ENCODE measurements around the gene OGFOD2. TPM values are rescaled to one million over a fixed set of nuclear protein-coding genes. Genes with fewer than 3 reads are reported as not detected.
A peak's percentile ranks its signal among the peaks of the same experiment; 100 is the strongest.

Gene OGFOD2
- total RNA-seq, 1 experiment from 2014 or later: 8.5 TPM

DNA sequence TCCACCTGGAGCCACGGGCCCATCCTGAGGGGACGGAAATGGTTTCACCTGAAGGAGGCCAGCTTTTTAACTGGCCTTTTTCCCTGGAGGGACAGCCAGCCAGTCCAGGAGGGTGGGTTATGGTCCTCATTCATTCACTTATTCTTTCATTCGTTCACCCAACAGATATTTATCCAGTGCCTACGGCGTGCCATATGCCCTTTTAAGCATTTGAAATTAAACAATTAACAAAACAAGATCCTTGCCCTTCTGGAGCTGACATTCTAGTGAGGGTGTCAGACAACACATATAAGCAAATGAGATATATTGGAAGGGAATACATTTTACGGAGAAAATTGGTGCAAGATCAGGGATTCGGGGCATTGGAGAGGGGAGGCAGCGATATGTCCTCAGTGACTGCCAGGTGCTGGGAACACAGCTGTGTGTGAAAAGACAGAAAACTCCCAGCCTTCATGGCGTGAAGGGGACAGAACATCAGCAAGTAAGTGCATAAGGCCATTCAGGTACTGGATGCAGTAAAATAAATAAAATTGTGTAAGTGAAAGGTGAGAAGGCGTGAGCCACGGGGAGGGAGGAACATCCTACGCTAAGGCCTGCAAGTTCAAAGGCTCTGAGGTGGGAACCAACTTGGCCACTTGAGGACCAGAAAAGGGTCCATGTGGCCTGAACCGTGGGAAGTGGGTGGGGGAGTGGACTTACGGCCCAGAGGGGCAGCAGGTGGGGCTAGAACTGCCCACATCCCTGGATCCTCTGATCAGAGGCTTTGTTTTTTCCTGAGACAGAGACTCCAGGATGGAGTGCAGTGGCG, 8.1 kb upstream of the OGFOD2 start:
- no peak overlapping the region for H3K9ac ChIP-seq (ENCODE audit: low read length)
- no peaks in the 10 kb centered on the region for H3K9me2 ChIP-seq (replicated peaks; ENCODE audit: insufficient read depth, low read length)
- no peak for DNase-seq
- no peak overlapping the region for H2AFZ ChIP-seq (ENCODE audit: low read length)
- no peaks in the 10 kb centered on the region for H3K27me3 ChIP-seq (ENCODE audit: low read length)
- no peaks in the 10 kb centered on the region for H4K20me1 ChIP-seq (ENCODE audit: insufficient read depth, low read depth, low read length)
- no peaks in the 10 kb centered on the region for H3K9me3 ChIP-seq (ENCODE audit: low read length)
- H3K4me3 ChIP-seq (ENCODE audit: low read length): no peak overlapping the region
- no peak overlapping the region for H3K4me2 ChIP-seq (ENCODE audit: low read depth, low read length, poor library complexity, severe bottlenecking)
- peaks cover 9% of the 10 kb centered on the region for H3K4me1 ChIP-seq (ENCODE audit: low read length)
- no peaks in the 10 kb centered on the region for H3K79me2 ChIP-seq (ENCODE audit: low read length)
- no peak overlapping the region for H3K27ac ChIP-seq (ENCODE audit: low read length)
- H3K36me3 ChIP-seq (ENCODE audit: insufficient read depth, low read length): no peaks in the 10 kb centered on the region

GRCh38 chr12:122968104-122968503, 6.9 kb upstream of the OGFOD2 start:
- no peaks in the 10 kb centered on the region for H3K27me3 ChIP-seq (ENCODE audit: low read length)
- H4K20me1 ChIP-seq (ENCODE audit: insufficient read depth, low read depth, low read length): no peaks in the 10 kb centered on the region
- H3K4me3 ChIP-seq (ENCODE audit: low read length): no peak overlapping the region
- no peak overlapping the region for H3K9ac ChIP-seq (ENCODE audit: low read length)
- H3K9me3 ChIP-seq (ENCODE audit: low read length): no peaks in the 10 kb centered on the region
- no peaks in the 10 kb centered on the region for H3K9me2 ChIP-seq (replicated peaks; ENCODE audit: insufficient read depth, low read length)
- H3K27ac ChIP-seq (ENCODE audit: low read length): no peak overlapping the region
- H3K4me1 ChIP-seq (ENCODE audit: low read length): peaks cover 9% of the 10 kb centered on the region
- H3K36me3 ChIP-seq (ENCODE audit: insufficient read depth, low read length): no peaks in the 10 kb centered on the region
- H2AFZ ChIP-seq (ENCODE audit: low read length): no peak overlapping the region
- no peak for DNase-seq
- H3K4me2 ChIP-seq (ENCODE audit: low read depth, low read length, poor library complexity, severe bottlenecking): no peak overlapping the region
- no peaks in the 10 kb centered on the region for H3K79me2 ChIP-seq (ENCODE audit: low read length)

GRCh38 chr12:122969676-122970075, 5.4 kb upstream of the OGFOD2 start:
- H3K27me3 ChIP-seq (ENCODE audit: low read length): no peaks in the 10 kb centered on the region
- no peak overlapping the region for H3K9ac ChIP-seq (ENCODE audit: low read length)
- no peaks in the 10 kb centered on the region for H3K36me3 ChIP-seq (ENCODE audit: insufficient read depth, low read length)
- no peaks in the 10 kb centered on the region for H4K20me1 ChIP-seq (ENCODE audit: insufficient read depth, low read depth, low read length)
- H3K9me2 ChIP-seq (replicated peaks; ENCODE audit: insufficient read depth, low read length): no peaks in the 10 kb centered on the region
- H3K4me3 ChIP-seq (ENCODE audit: low read length): no peak overlapping the region
- H2AFZ ChIP-seq (ENCODE audit: low read length): no peak overlapping the region
- H3K4me2 ChIP-seq (ENCODE audit: low read depth, low read length, poor library complexity, severe bottlenecking): no peak overlapping the region
- no peak for DNase-seq
- H3K4me1 ChIP-seq (ENCODE audit: low read length): peaks cover 16% of the 10 kb centered on the region
- no peaks in the 10 kb centered on the region for H3K79me2 ChIP-seq (ENCODE audit: low read length)
- no peaks in the 10 kb centered on the region for H3K9me3 ChIP-seq (ENCODE audit: low read length)
- no peak overlapping the region for H3K27ac ChIP-seq (ENCODE audit: low read length)

DNA sequence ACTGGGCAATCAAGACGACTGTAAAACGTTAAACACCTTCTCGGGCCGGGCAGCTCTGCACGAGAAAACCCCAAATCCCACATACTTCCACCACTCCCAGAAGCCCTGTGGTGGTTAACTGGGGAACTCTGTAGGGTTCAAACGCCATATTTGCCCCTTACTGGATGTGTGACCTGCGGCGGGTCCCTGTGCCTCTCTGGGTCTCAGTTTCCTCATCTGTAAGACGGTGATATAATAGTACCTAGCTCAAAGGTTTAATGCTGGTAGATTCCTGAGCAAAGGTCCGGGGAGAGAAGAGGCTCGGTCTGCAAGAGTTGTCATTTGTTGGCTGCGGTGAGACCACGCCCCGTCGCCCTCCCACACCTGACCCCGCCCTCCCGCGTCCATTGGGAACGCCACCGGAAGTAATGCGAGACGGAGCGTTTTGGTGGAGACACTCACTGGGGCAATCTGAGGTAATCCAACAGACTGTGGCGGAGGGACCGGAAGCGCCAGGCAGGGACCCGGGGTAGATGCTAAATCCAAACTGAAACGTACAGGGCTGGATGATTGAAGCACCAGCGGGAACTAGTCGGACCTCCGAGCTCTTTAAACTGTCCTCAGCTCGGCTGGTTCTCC, 661 bp upstream of the OGFOD2 start:
- peaks cover 24% of the 10 kb centered on the region for H3K79me2 ChIP-seq (ENCODE audit: low read length)
- H3K9me3 ChIP-seq (ENCODE audit: low read length): no peaks in the 10 kb centered on the region
- peak overlapping the region; percentile 100 for H3K9ac ChIP-seq (ENCODE audit: low read length)
- H4K20me1 ChIP-seq (ENCODE audit: insufficient read depth, low read depth, low read length): no peaks in the 10 kb centered on the region
- peak overlapping the region; percentile 100 for H3K4me2 ChIP-seq (ENCODE audit: low read depth, low read length, poor library complexity, severe bottlenecking)
- no peaks in the 10 kb centered on the region for H3K9me2 ChIP-seq (replicated peaks; ENCODE audit: insufficient read depth, low read length)
- H3K4me3 ChIP-seq (ENCODE audit: low read length): peak overlapping the region; percentile 100
- H3K27ac ChIP-seq (ENCODE audit: low read length): peak overlapping the region; percentile 94
- no peaks in the 10 kb centered on the region for H3K27me3 ChIP-seq (ENCODE audit: low read length)
- peak overlapping the region; percentile 100 for H2AFZ ChIP-seq (ENCODE audit: low read length)
- no peaks in the 10 kb centered on the region for H3K36me3 ChIP-seq (ENCODE audit: insufficient read depth, low read length)
- DNase-seq: peak; percentile 99
- peaks cover 31% of the 10 kb centered on the region for H3K4me1 ChIP-seq (ENCODE audit: low read length)

- H3K79me2 ChIP-seq (ENCODE audit: low read length): peaks cover 28% of the 10 kb centered on the region
- peak overlapping the region; percentile 100 for H3K4me2 ChIP-seq (ENCODE audit: low read depth, low read length, poor library complexity, severe bottlenecking)
- no peaks in the 10 kb centered on the region for H4K20me1 ChIP-seq (ENCODE audit: insufficient read depth, low read depth, low read length)
- peak; percentile 44 for DNase-seq
- H3K27ac ChIP-seq (ENCODE audit: low read length): peak overlapping the region; percentile 94
- no peaks in the 10 kb centered on the region for H3K27me3 ChIP-seq (ENCODE audit: low read length)
- peak overlapping the region; percentile 100 for H3K9ac ChIP-seq (ENCODE audit: low read length)
- no peaks in the 10 kb centered on the region for H3K9me3 ChIP-seq (ENCODE audit: low read length)
- no peaks in the 10 kb centered on the region for H3K36me3 ChIP-seq (ENCODE audit: insufficient read depth, low read length)
- H3K9me2 ChIP-seq (replicated peaks; ENCODE audit: insufficient read depth, low read length): no peaks in the 10 kb centered on the region
- H3K4me3 ChIP-seq (ENCODE audit: low read length): peak overlapping the region; percentile 100
- H2AFZ ChIP-seq (ENCODE audit: low read length): no peak overlapping the region
- H3K4me1 ChIP-seq (ENCODE audit: low read length): peaks cover 36% of the 10 kb centered on the region
Measured at GRCh38 chr12:122975790-122976647, 975 bp downstream of the OGFOD2 start.

GRCh38 chr12:122976648-122976975, 1.6 kb downstream of the OGFOD2 start:
- no peaks in the 10 kb centered on the region for H3K27me3 ChIP-seq (ENCODE audit: low read length)
- H3K79me2 ChIP-seq (ENCODE audit: low read length): peaks cover 34% of the 10 kb centered on the region
- no peak overlapping the region for H3K27ac ChIP-seq (ENCODE audit: low read length)
- no peaks in the 10 kb centered on the region for H3K9me2 ChIP-seq (replicated peaks; ENCODE audit: insufficient read depth, low read length)
- peak overlapping the region; percentile 100; the same call in 1 of the 2 replicates for H3K4me3 ChIP-seq (ENCODE audit: low read length)
- H3K9me3 ChIP-seq (ENCODE audit: low read length): no peaks in the 10 kb centered on the region
- no peaks in the 10 kb centered on the region for H3K36me3 ChIP-seq (ENCODE audit: insufficient read depth, low read length)
- peak overlapping the region; percentile 100 for H3K9ac ChIP-seq (ENCODE audit: low read length)
- H3K4me2 ChIP-seq (ENCODE audit: low read depth, low read length, poor library complexity, severe bottlenecking): peak overlapping the region; percentile 100
- no peak for DNase-seq
- no peak overlapping the region for H2AFZ ChIP-seq (ENCODE audit: low read length)
- 0 out of 2 replicates have a peak, but pooled peaks cover under 1% of the 10 kb centered on the region for H4K20me1 ChIP-seq (ENCODE audit: insufficient read depth, low read depth, low read length)
- peaks cover 37% of the 10 kb centered on the region for H3K4me1 ChIP-seq (ENCODE audit: low read length)

GRCh38 chr12:122977153-122977552, 2.1 kb downstream of the OGFOD2 start:
- Histone ChIP-seq H4K20me1 (ENCODE audit: insufficient read depth, low read depth, low read length) (peaks cover 6% of the 10 kb centered on the region; the same call in 1 of the 2 replicates), H2AFZ (ENCODE audit: low read length) (no peak overlapping the region), H3K4me3 (ENCODE audit: low read length) (peak overlapping the region; percentile 100; the same call in 1 of the 2 replicates), H3K27me3 (ENCODE audit: low read length) (no peaks in the 10 kb centered on the region), H3K9me2 (replicated peaks; ENCODE audit: insufficient read depth, low read length) (no peaks in the 10 kb centered on the region), H3K9me3 (ENCODE audit: low read length) (no peaks in the 10 kb centered on the region), H3K79me2 (ENCODE audit: low read length) (peaks cover 39% of the 10 kb centered on the region), H3K36me3 (ENCODE audit: insufficient read depth, low read length) (0 out of 2 replicates have a peak, but pooled peaks cover 5% of the 10 kb centered on the region), H3K4me2 (ENCODE audit: low read depth, low read length, poor library complexity, severe bottlenecking) (peak overlapping the region; percentile 100), H3K27ac (ENCODE audit: low read length) (no peak overlapping the region), H3K4me1 (ENCODE audit: low read length) (peaks cover 43% of the 10 kb centered on the region), H3K9ac (ENCODE audit: low read length) (peak overlapping the region; percentile 100)
- no peak for DNase-seq
